HCT116 (cell line): ENCODE data around the gene ATP8A1. TPM values are rescaled to one million over a fixed set of nuclear protein-coding genes. Genes with fewer than 3 reads are reported as not detected.

Experiments used
- ATAC-seq: fragments of 200-7000 bp; cut with Tn5 transposase; 2 replicates; pipeline ENCODE4 v1.9.1; 2020; ENCODE audit warnings: mild to moderate bottlenecking, moderate library complexity
- BruUV-seq: library from RNA; stranded (reverse); fragments of 400-500 nt; replicated peaks from 2 replicates; lab custom pipeline; 2021; lab: Mats Ljungman, UMichigan
- CTCF ChIA-PET: fragments of 300-600 bp; sonication (Branson Sonifier 250); formaldehyde crosslinking; loops from one replicate; lab custom pipeline; 2021; ENCODE audit warnings: antibody characterized with exemption; lab: Charles Lee
- POLR2A ChIA-PET: fragments of 300-600, 350-600 bp; sonication (Branson Sonifier 250); formaldehyde crosslinking; loops from one replicate; lab custom pipeline; 2021; ENCODE audit warnings: antibody characterized with exemption; lab: Charles Lee
- RAD21 ChIA-PET, 2 experiments: fragments of 300-600 bp; sonication (Branson Sonifier 250); formaldehyde crosslinking; loops; one replicate each; lab custom pipeline; 2023; ENCODE audit warnings: low total read pairs in 2 of 2; ENCODE audit not compliant: uncharacterized antibody in 2 of 2, unreplicated experiment in 2 of 2, low non-redundant PET in 1 of 2; lab: Charles Lee
- DNase-seq: peaks from one replicate; pipeline ENCODE4 v3.0.0-alpha.2; 2010; ENCODE audit warnings: low read depth, low spot score
- H2AFZ ChIP-seq: fragments of 200-600 bp; shearing (Covaris generic), sonication (generic); 2 replicates; pipeline ENCODE4 v1.6.1; 2017; ENCODE audit warnings: low read depth, mixed run types, mixed read lengths, antibody characterized with exemption, low read length; ENCODE audit not compliant: poor library complexity, severe bottlenecking
- H3K27ac ChIP-seq: 2 replicates; pipeline ENCODE4 v1.5.1; 2012; ENCODE audit warnings: low read depth, low read length
- H3K27me3 ChIP-seq: fragments of 200-600 bp; sonication (generic); 2 replicates; pipeline ENCODE4 v1.6.1; 2016; ENCODE audit warnings: mixed run types, low read length, mixed read lengths; ENCODE audit not compliant: insufficient read depth
- H3K36me3 ChIP-seq, 2 experiments: fragments of 200-500 bp in 1 of 2; fragments of 200-600 bp in 1 of 2; sonication (Bioruptor generic) in 1 of 2; sonication (generic) in 1 of 2; 2 replicates each; pipeline versions ENCODE4 v1.5.1 to v1.6.1; 2014 to 2016; ENCODE audit warnings: low read length in 2 of 2, inconsistent platforms in 1 of 2, mixed read lengths in 1 of 2, mixed run types in 1 of 2; ENCODE audit not compliant: insufficient read depth in 2 of 2, control insufficient read depth in 1 of 2
- H3K4me1 ChIP-seq, 2 experiments: fragments of 200-600 bp in 1 of 2; sonication (generic) in 1 of 2; 2 replicates each; pipeline versions ENCODE4 v1.5.1 to v1.6.1; 2012 to 2017; ENCODE audit warnings: low read length in 2 of 2, inconsistent platforms in 1 of 2, mild to moderate bottlenecking in 1 of 2, mixed read lengths in 1 of 2, mixed run types in 1 of 2, moderate library complexity in 1 of 2; ENCODE audit not compliant: insufficient read depth in 2 of 2, control insufficient read depth in 1 of 2
- H3K4me2 ChIP-seq: fragments of 200-600 bp; sonication (generic); 2 replicates; pipeline ENCODE4 v1.6.1; 2017; ENCODE audit warnings: mixed run types, low read length, mixed read lengths
- H3K4me3 ChIP-seq, 2 experiments: fragments of 200-600 bp in 1 of 2; sonication (generic) in 1 of 2; replicated peaks in 1 of 2; 2 replicates each; pipeline ENCODE4 v1.5.1; 2011 to 2016; ENCODE audit warnings: low read length in 2 of 2, control low read depth in 1 of 2, low read depth in 1 of 2, mild to moderate bottlenecking in 1 of 2, mixed read lengths in 1 of 2, mixed run types in 1 of 2
- H3K79me2 ChIP-seq: fragments of 200-600 bp; sonication (generic); 2 replicates; pipeline ENCODE4 v1.6.1; 2017; ENCODE audit warnings: mild to moderate bottlenecking, mixed run types, low read length, moderate library complexity, mixed read lengths; ENCODE audit not compliant: insufficient read depth
- H3K9ac ChIP-seq: fragments of 200-600 bp; sonication (generic); 2 replicates; pipeline ENCODE4 v1.6.1; 2016; ENCODE audit warnings: low read length, mixed read lengths
- H3K9me2 ChIP-seq: fragments of 200-600 bp; sonication (generic), shearing (Covaris generic); 2 replicates; pipeline ENCODE4 v1.6.1; 2017; ENCODE audit warnings: mixed run types, mild to moderate bottlenecking, moderate library complexity; ENCODE audit not compliant: insufficient read depth
- H3K9me3 ChIP-seq, 2 experiments: fragments of 200-500 bp in 1 of 2; fragments of 200-600 bp in 1 of 2; sonication (Bioruptor generic) in 1 of 2; sonication (generic) in 1 of 2; 2 replicates each; pipeline ENCODE4 v1.6.1; 2014 to 2017; ENCODE audit warnings: low read length in 2 of 2, mixed read lengths in 2 of 2, inconsistent platforms in 1 of 2, low read depth in 1 of 2, mild to moderate bottlenecking in 1 of 2, mixed run types in 1 of 2, moderate library complexity in 1 of 2; ENCODE audit not compliant: control insufficient read depth in 1 of 2, insufficient read depth in 1 of 2
- H4K20me1 ChIP-seq: fragments of 200-600 bp; sonication (generic), shearing (Covaris generic); 2 replicates; pipeline ENCODE4 v1.6.1; 2017; ENCODE audit warnings: mixed run types, mild to moderate bottlenecking, moderate library complexity; ENCODE audit not compliant: insufficient read depth
- EZH2 ChIP-seq: fragments of 200-600 bp; sonication (generic); IDR thresholded peaks from 2 replicates; pipeline ENCODE4 v1.6.1; 2017; ENCODE audit warnings: antibody characterized with exemption, mixed run types
- JUND ChIP-seq: IDR thresholded peaks from 2 replicates; pipeline ENCODE4 v1.6.1; 2012
- POLR2AphosphoS5 ChIP-seq: IDR thresholded peaks from 2 replicates; pipeline ENCODE4 v1.6.1; 2011; ENCODE audit warnings: mild to moderate bottlenecking, low read depth, low read length, moderate library complexity
- REST ChIP-seq: IDR thresholded peaks from 2 replicates; pipeline ENCODE4 v1.6.1; 2012; ENCODE audit warnings: low read depth
- SP1 ChIP-seq: IDR thresholded peaks from 2 replicates; pipeline ENCODE4 v1.6.1; 2012; ENCODE audit warnings: low read depth
- TCF7L2 ChIP-seq: IDR thresholded peaks from 2 replicates; pipeline ENCODE4 v1.7.0; 2011; ENCODE audit warnings: borderline replicate concordance, inconsistent platforms; ENCODE audit not compliant: insufficient read depth, insufficient read length; ENCODE audit errors: extremely low read depth
- YY1 ChIP-seq: IDR thresholded peaks from 2 replicates; pipeline ENCODE4 v1.6.1; 2011; ENCODE audit warnings: low read length, low read depth, moderate library complexity, mild to moderate bottlenecking; ENCODE audit not compliant: insufficient replicate concordance; ENCODE audit errors: extremely low read depth
- ZBTB33 ChIP-seq: IDR thresholded peaks from 2 replicates; pipeline ENCODE4 v1.6.1; 2011; ENCODE audit warnings: mild to moderate bottlenecking, low read length, moderate library complexity; ENCODE audit not compliant: insufficient replicate concordance; ENCODE audit errors: extremely low read depth
- ZNF274 ChIP-seq: fragments of 200-500 bp; sonication (Bioruptor generic); IDR thresholded peaks from 2 replicates; pipeline ENCODE4 v1.6.1; 2014; ENCODE audit warnings: mild to moderate bottlenecking, low read depth, low read length, inconsistent platforms
- intact Hi-C: fragments of 100-400 bp; cut with micrococcal nuclease; formaldehyde crosslinking; loops from 2 replicates; pipeline ENCODE4 v1.10.0; 2022
- total RNA-seq: library from RNA; stranded (reverse); gene quantifications from one replicate; pipeline ENCODE4 v1.2.1, GENCODE V29; 2021; ENCODE audit not compliant: unreplicated experiment

The ATP8A1 gene
- total RNA-seq, 1 experiment from 2014 or later: 1.9 TPM

GRCh38 chr4:42638993-42639392 is 17.9 kb downstream of the ATP8A1 start:
- Histone ChIP-seq H3K36me3 (no peaks in the 10 kb centered on the region), H3K4me1 (no peaks in the 10 kb centered on the region), H3K4me2 (no peak overlapping the region), H3K4me3 (no peak overlapping the region), H3K27ac (no peak overlapping the region)
- TF ChIP-seq YY1 (no peak), REST (no peak), JUND (no peak), SP1 (no peak), ZNF274 (no peak), POLR2AphosphoS5 (no peak), TCF7L2 (no peak)
- TF ChIP-seq, all 23 proteins: peak for 0
- Histone ChIP-seq H3K9ac (no peak overlapping the region), H3K9me3 (no peaks in the 10 kb centered on the region), H3K27me3 (peaks cover 4% of the 10 kb centered on the region; the same call in 1 of the 2 replicates), H3K9me2 (no peaks in the 10 kb centered on the region), H2AFZ (no peak overlapping the region), H3K79me2 (no peaks in the 10 kb centered on the region), H4K20me1 (no peaks in the 10 kb centered on the region)
- no peak for DNase-seq
- intact Hi-C loops: no loop called here
- ChIA-PET POLR2A (no interaction called here), RAD21 (no interaction called here), CTCF (no interaction called here)
- no peak for ATAC-seq
- no TSS peak for BruUV-seq

DNA sequence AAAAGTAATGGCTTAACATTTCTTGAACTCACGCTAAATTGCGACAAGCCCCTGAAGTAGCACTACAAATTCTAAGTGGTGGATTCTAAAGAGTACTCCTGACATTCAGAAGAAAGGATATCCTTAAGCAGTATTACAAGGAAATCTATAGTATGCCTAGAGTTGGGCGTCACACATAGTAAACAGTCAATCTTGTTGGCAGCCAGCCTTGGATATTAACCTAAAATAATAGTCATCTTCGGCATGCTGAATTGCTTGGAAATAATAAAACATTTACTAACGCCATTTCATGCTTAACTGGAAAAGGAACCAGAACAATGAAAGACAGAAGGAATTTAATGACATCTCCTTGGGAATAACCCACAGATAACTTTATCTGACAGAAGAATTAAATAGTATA is 18.6 kb downstream of the ATP8A1 start:
- H3K36me3 ChIP-seq: no peaks in the 10 kb centered on the region
- no peaks in the 10 kb centered on the region for H3K9me3 ChIP-seq
- ATAC-seq: no peak
- RAD21 ChIA-PET: no interaction called here
- CTCF ChIA-PET: no interaction called here
- intact Hi-C loops: no loop called here
- BruUV-seq: no TSS peak
- H3K27me3 ChIP-seq: peaks cover 4% of the 10 kb centered on the region; the same call in 1 of the 2 replicates
- TF ChIP-seq ZBTB33 (no peak), EZH2 (no peak), POLR2AphosphoS5 (no peak)
- H3K4me2 ChIP-seq: no peak overlapping the region
- no peak overlapping the region for H2AFZ ChIP-seq
- no peak overlapping the region for H3K4me3 ChIP-seq
- no peak for DNase-seq
- no peaks in the 10 kb centered on the region for H3K4me1 ChIP-seq
- no peaks in the 10 kb centered on the region for H3K9me2 ChIP-seq
- no peaks in the 10 kb centered on the region for H3K79me2 ChIP-seq
- H4K20me1 ChIP-seq: no peaks in the 10 kb centered on the region
- H3K9ac ChIP-seq: no peak overlapping the region
- POLR2A ChIA-PET: no interaction called here
- no peak overlapping the region for H3K27ac ChIP-seq
